Thyroid gland (tissue), 4 donors: ENCODE results near the gene LIN52. TPM values are rescaled to one million over a fixed set of nuclear protein-coding genes. Genes with fewer than 3 reads are reported as not detected.

Experiments used
- DNase-seq, 2 donors: peaks; one replicate each; pipeline ENCODE4 v3.0.0-alpha.2; 2019
- H3K27ac ChIP-seq, 3 donors: fragments of 200-600 bp; sonication (generic); 1 replicate in 2 of 3; 2 replicates in 1 of 3; pipeline ENCODE4 v1.5.1; 2016 to 2019; ENCODE audit warnings: mild to moderate bottlenecking in 1 of 3, moderate library complexity in 1 of 3
- H3K27me3 ChIP-seq: fragments of 200-600 bp; sonication (generic); one replicate; pipeline ENCODE4 v1.5.1; 2019
- H3K36me3 ChIP-seq, 2 donors: fragments of 200-600 bp; sonication (generic); one replicate each; pipeline ENCODE4 v1.5.1; 2016 to 2019
- H3K4me1 ChIP-seq, 2 donors: fragments of 200-600 bp; sonication (generic); one replicate each; pipeline ENCODE4 v1.5.1; 2017 to 2019
- H3K4me3 ChIP-seq, 3 donors: fragments of 200-600 bp; sonication (generic); replicated peaks in 1 of 3; 1 replicate in 2 of 3; 2 replicates in 1 of 3; pipeline ENCODE4 v1.5.1; 2016; ENCODE audit warnings: mild to moderate bottlenecking in 1 of 3
- H3K9me3 ChIP-seq: fragments of 200-600 bp; sonication (generic); one replicate; pipeline ENCODE4 v1.5.1; 2017
- CTCF ChIP-seq, 6 experiments: fragments of 200-600 bp in 3 of 6; fragments of 450-650 bp in 3 of 6; sonication (generic) in 3 of 6; IDR thresholded peaks; one replicate each; pipeline ENCODE4 v1.5.1; 2016 to 2019; ENCODE audit warnings: antibody characterized with exemption in 6 of 6, mild to moderate bottlenecking in 2 of 6, inconsistent platforms in 1 of 6, moderate library complexity in 1 of 6
- POLR2A ChIP-seq, 2 donors: fragments of 450-650 bp; IDR thresholded peaks; one replicate each; pipeline ENCODE4 v1.6.1; 2017; ENCODE audit warnings: antibody characterized with exemption in 2 of 2, mild to moderate bottlenecking in 2 of 2, moderate library complexity in 1 of 2
- WGBS, 2 donors: methylation state at CpG; one replicate each; pipeline ENCODE4 v1.1.5; 2017; 5-methylcytosine and 5-hydroxymethylcytosine counted together
- intact Hi-C: fragments of 100-400 bp; cut with DNase I; formaldehyde crosslinking; loops from one replicate; pipeline ENCODE4 v1.15.1; 2023
- total RNA-seq, 4 donors: library from RNA; depleted of rRNA; stranded (reverse); fragments of >200 nt; gene quantifications; one replicate each; pipeline ENCODE4 v1.2.3, GENCODE V29; 2016

Gene LIN52
- total RNA-seq, 4 donors from 2014 or later, result 5.8 to 12.7 (median 8.1) TPM

GRCh38 chr14:74083784-74084276 lies 926 bp upstream of the LIN52 start:
- TF ChIP-seq CTCF (IDR thresholded peaks at IDR 0.05) (no peak), POLR2A (IDR thresholded peaks at IDR 0.05) (no peak)
- peaks cover 3 to 14% of the 10 kb centered on the region in 2 donors for H3K4me1 ChIP-seq
- H3K36me3 ChIP-seq, result no peaks in the 10 kb centered on the region
- H3K4me3 ChIP-seq, result peak overlapping the region; percentile 41 to 68 (median 62)
- 0 to 1% methylated on average over 14 to 15 of the region's 15 CpGs for WGBS, 2 donors
- intact Hi-C loops, result no loop called here
- H3K27me3 ChIP-seq, result no peaks in the 10 kb centered on the region
- DNase-seq, result no peak
- H3K9me3 ChIP-seq, result no peaks in the 10 kb centered on the region
- H3K27ac ChIP-seq, result peak overlapping the region; percentile 48 to 76 (median 72)

GRCh38 chr14:74085047-74085637 lies 386 bp downstream of the LIN52 start:
- intact Hi-C loops, result no loop called here
- H3K9me3 ChIP-seq, result no peaks in the 10 kb centered on the region
- peak overlapping the region in 2 of 3 donors; percentile 54 to 64 for H3K27ac ChIP-seq
- no peak for DNase-seq
- H3K36me3 ChIP-seq, result no peaks in the 10 kb centered on the region
- WGBS, 2 donors, result 0% methylated on average over 26 of the region's 26 CpGs
- TF ChIP-seq POLR2A (IDR thresholded peaks at IDR 0.05) (peak in 1 of 2 donors; percentile 3), CTCF (IDR thresholded peaks at IDR 0.05) (no peak)
- H3K27me3 ChIP-seq, result no peaks in the 10 kb centered on the region
- H3K4me3 ChIP-seq, result peak overlapping the region in 2 of 3 donors; percentile 51 to 59
- H3K4me1 ChIP-seq, result peaks cover 3 to 14% of the 10 kb centered on the region in 2 donors

GRCh38 chr14:74085828-74086227 lies 1.1 kb downstream of the LIN52 start:
- Histone ChIP-seq H3K4me3 (peak overlapping the region in 1 of 3 donors; percentile 59), H3K4me1 (peaks cover 3 to 14% of the 10 kb centered on the region in 2 donors), H3K27me3 (no peaks in the 10 kb centered on the region), H3K27ac (no peak overlapping the region), H3K36me3 (no peaks in the 10 kb centered on the region), H3K9me3 (no peaks in the 10 kb centered on the region)
- WGBS, 2 donors, result 90 to 96% methylated on average over 1 of the region's 1 CpG
- no peak for DNase-seq
- TF ChIP-seq CTCF (IDR thresholded peaks at IDR 0.05) (no peak), POLR2A (IDR thresholded peaks at IDR 0.05) (no peak)
- intact Hi-C loops, result no loop called here

- Histone ChIP-seq H3K27me3 (no peaks in the 10 kb centered on the region), H3K4me3 (no peak overlapping the region), H3K4me1 (peaks cover 3 to 7% of the 10 kb centered on the region in 2 donors), H3K36me3 (no peaks in the 10 kb centered on the region), H3K27ac (no peak overlapping the region), H3K9me3 (no peaks in the 10 kb centered on the region)
- intact Hi-C loops, result no loop called here
- WGBS, 2 donors, result 93 to 94% methylated on average over 8 of the region's 8 CpGs
- TF ChIP-seq POLR2A (IDR thresholded peaks at IDR 0.05), result no peak
- no peak for TF ChIP-seq CTCF (IDR thresholded peaks at IDR 0.05)
- DNase-seq, result no peak
Measured at GRCh38 chr14:74089251-74090020, 4.7 kb downstream of the LIN52 start.

GRCh38 chr14:74105381-74105780 lies 20.6 kb downstream of the LIN52 start:
- intact Hi-C loops, result no loop called here
- no peak overlapping the region for H3K4me3 ChIP-seq
- no peaks in the 10 kb centered on the region for H3K27me3 ChIP-seq
- TF ChIP-seq CTCF (IDR thresholded peaks at IDR 0.05) (no peak), POLR2A (IDR thresholded peaks at IDR 0.05) (no peak)
- no peaks in the 10 kb centered on the region for H3K4me1 ChIP-seq
- 94 to 96% methylated on average over 2 of the region's 2 CpGs for WGBS, 2 donors
- no peak for DNase-seq
- no peaks in the 10 kb centered on the region for H3K9me3 ChIP-seq
- H3K27ac ChIP-seq, result no peak overlapping the region
- H3K36me3 ChIP-seq, result peaks cover 0 to 5% of the 10 kb centered on the region in 2 donors
